GM18502 (cell line): ENCODE results near the gene PTPRK.

ENCODE experiments used
- ATAC-seq: cut with Tn5 transposase; IDR thresholded peaks from one replicate; pipeline ENCODE4 v1.9.1; 2021; ENCODE audit warnings: mild to moderate bottlenecking; ENCODE audit not compliant: unreplicated experiment, poor library complexity

The PTPRK gene

GRCh38 chr6:128358244-128358776, 162.1 kb downstream of the PTPRK start:
- no peak for ATAC-seq

- ATAC-seq: no peak
Measured at GRCh38 chr6:128357392-128358130, 162.8 kb downstream of the PTPRK start.

GRCh38 chr6:128352366-128352765, 168.0 kb downstream of the PTPRK start:
- ATAC-seq: no peak

- ATAC-seq: no peak
Measured at GRCh38 chr6:128351255-128351514, 169.2 kb downstream of the PTPRK start.

GRCh38 chr6:128350416-128351254, 169.8 kb downstream of the PTPRK start:
- ATAC-seq: no peak

- ATAC-seq: no peak
Measured at GRCh38 chr6:128347123-128347522, 173.3 kb downstream of the PTPRK start.

GRCh38 chr6:128346569-128346968, 173.8 kb downstream of the PTPRK start:
- no peak for ATAC-seq

- no peak for ATAC-seq
Measured at GRCh38 chr6:128345278-128345677, 175.1 kb downstream of the PTPRK start.

GRCh38 chr6:128343706-128344105, 176.7 kb downstream of the PTPRK start:
- ATAC-seq: no peak

- no peak for ATAC-seq
Measured at GRCh38 chr6:128339635-128340450, 180.6 kb downstream of the PTPRK start.

- no peak for ATAC-seq
Measured at GRCh38 chr6:128337619-128338018, 182.8 kb downstream of the PTPRK start.

GRCh38 chr6:128336436-128337095, 183.8 kb downstream of the PTPRK start:
- no peak for ATAC-seq

- ATAC-seq: no peak
Measured at GRCh38 chr6:128335963-128336362, 184.4 kb downstream of the PTPRK start.

GRCh38 chr6:128333581-128334223, 186.7 kb downstream of the PTPRK start:
- no peak for ATAC-seq

GRCh38 chr6:128327890-128328289, 192.5 kb downstream of the PTPRK start:
- ATAC-seq: peak; percentile 93

- ATAC-seq: no peak
Measured at GRCh38 chr6:128323011-128323410, 197.4 kb downstream of the PTPRK start.

GRCh38 chr6:128319946-128320345, 200.5 kb downstream of the PTPRK start:
- no peak for ATAC-seq

GRCh38 chr6:128319157-128319556, 201.2 kb downstream of the PTPRK start:
- no peak for ATAC-seq

- ATAC-seq: no peak
Measured at GRCh38 chr6:128316258-128316929, 204.0 kb downstream of the PTPRK start.
